Uterus (tissue), 4 donors: ENCODE results near the gene OR9A2. TPM values are rescaled to one million over a fixed set of nuclear protein-coding genes. Genes with fewer than 3 reads are reported as not detected.
"Not testable (repeated sequence)": the region's sequence is repeated elsewhere in the genome, so short reads cannot be mapped to it uniquely, and the experiment has no call there.

Experiments
- DNase-seq, 2 donors: peaks; one replicate each; pipeline ENCODE4 v3.0.0-alpha.2; 2019 to 2020
- H3K27ac ChIP-seq, 2 donors: fragments of 200-600 bp; sonication (generic); 1 replicate in 1 of 2; 2 replicates in 1 of 2; pipeline ENCODE4 v1.5.1; 2016 to 2018
- H3K27me3 ChIP-seq, 2 donors: fragments of 200-600 bp; sonication (generic); one replicate each; pipeline ENCODE4 v1.5.1; 2018 to 2019; ENCODE audit warnings: control low read depth in 1 of 2
- H3K36me3 ChIP-seq, 2 donors: fragments of 200-600 bp; sonication (generic); one replicate each; pipeline ENCODE4 v1.5.1; 2019; ENCODE audit warnings: control low read depth in 1 of 2
- H3K4me1 ChIP-seq, 2 donors: fragments of 200-600 bp; sonication (generic); one replicate each; pipeline ENCODE4 v1.5.1; 2018 to 2019; ENCODE audit warnings: control low read depth in 1 of 2
- H3K4me3 ChIP-seq, 2 donors: fragments of 200-600 bp; sonication (generic); 1 replicate in 1 of 2; 2 replicates in 1 of 2; pipeline ENCODE4 v1.5.1; 2018 to 2019; ENCODE audit warnings: mild to moderate bottlenecking in 1 of 2
- H3K9me3 ChIP-seq, 2 donors: fragments of 200-600 bp; sonication (generic); one replicate each; pipeline ENCODE4 v1.5.1; 2019; ENCODE audit warnings: control low read depth in 1 of 2
- CTCF ChIP-seq, 4 experiments: fragments of 200-600 bp in 2 of 4; fragments of 450-650 bp in 2 of 4; sonication (generic) in 2 of 4; IDR thresholded peaks; one replicate each; pipeline ENCODE4 v1.5.1; 2016 to 2019; ENCODE audit warnings: antibody characterized with exemption in 4 of 4, mild to moderate bottlenecking in 2 of 4, moderate library complexity in 1 of 4
- POLR2A ChIP-seq, 2 donors: fragments of 450-650 bp; IDR thresholded peaks; one replicate each; pipeline ENCODE4 v1.6.1; 2016; ENCODE audit warnings: antibody characterized with exemption in 2 of 2, mild to moderate bottlenecking in 1 of 2, moderate library complexity in 1 of 2
- intact Hi-C: fragments of 100-400 bp; cut with DNase I; formaldehyde crosslinking; loops from one replicate; pipeline ENCODE4 v1.15.1; 2023; ENCODE audit warnings: low total_unique reads
- total RNA-seq, 4 donors: library from RNA; depleted of rRNA in 3 of 4; stranded (reverse); fragments of >200 nt in 3 of 4; gene quantifications; one replicate each; pipeline versions ENCODE4 v1.1.0 to v1.2.4, GENCODE V29; 2014 to 2023
- donor health status: DM: yes; HTN: yes; CAD: no.

The OR9A2 gene
- total RNA-seq, 4 donors from 2014 or later, result 1.0 to 2.4 TPM; not detected in 2

GRCh38 chr7:142997456-142997989 is 29.4 kb downstream of the OR9A2 start:
- Histone ChIP-seq H3K36me3 (no peaks in the 10 kb centered on the region), H3K9me3 (no peaks in the 10 kb centered on the region), H3K4me1 (no peaks in the 10 kb centered on the region), H3K27ac (no peak overlapping the region), H3K4me3 (no peak overlapping the region), H3K27me3 (no peaks in the 10 kb centered on the region)
- TF ChIP-seq CTCF (IDR thresholded peaks at IDR 0.05) (no peak), POLR2A (IDR thresholded peaks at IDR 0.05) (no peak)
- intact Hi-C loops, result no loop called here
- no peak for DNase-seq

GRCh38 chr7:142992427-142992826 is 34.5 kb downstream of the OR9A2 start:
- no peak for TF ChIP-seq POLR2A (IDR thresholded peaks at IDR 0.05)
- intact Hi-C loops, result no loop called here
- no peak for DNase-seq
- no peaks in the 10 kb centered on the region for H3K36me3 ChIP-seq
- no peaks in the 10 kb centered on the region for H3K9me3 ChIP-seq
- no peak overlapping the region for H3K27ac ChIP-seq
- H3K4me3 ChIP-seq, result no peak overlapping the region
- H3K4me1 ChIP-seq, result no peaks in the 10 kb centered on the region
- no peaks in the 10 kb centered on the region for H3K27me3 ChIP-seq

GRCh38 chr7:142984297-142984696 is 42.6 kb downstream of the OR9A2 start:
- Histone ChIP-seq H3K27ac (no peak overlapping the region), H3K27me3 (no peaks in the 10 kb centered on the region), H3K4me1 (no peaks in the 10 kb centered on the region), H3K4me3 (no peak overlapping the region), H3K9me3 (no peaks in the 10 kb centered on the region), H3K36me3 (no peaks in the 10 kb centered on the region)
- no peak for DNase-seq
- TF ChIP-seq CTCF (IDR thresholded peaks at IDR 0.05) (no peak), POLR2A (IDR thresholded peaks at IDR 0.05) (no peak)
- intact Hi-C loops, result no loop called here

- H3K9me3 ChIP-seq, result no peaks in the 10 kb centered on the region
- no peaks in the 10 kb centered on the region for H3K27me3 ChIP-seq
- H3K27ac ChIP-seq, result no peak overlapping the region
- TF ChIP-seq CTCF (IDR thresholded peaks at IDR 0.05) (no peak), POLR2A (IDR thresholded peaks at IDR 0.05) (no peak)
- no peak overlapping the region for H3K4me3 ChIP-seq
- H3K4me1 ChIP-seq, result no peaks in the 10 kb centered on the region
- H3K36me3 ChIP-seq, result no peaks in the 10 kb centered on the region
- no peak for DNase-seq
- intact Hi-C loops, result no loop called here
Observed at GRCh38 chr7:142983825-142984224, 43.1 kb downstream of the OR9A2 start.

- H3K4me3 ChIP-seq, H3K36me3 ChIP-seq, H3K27me3 ChIP-seq, intact Hi-C loops, DNase-seq, H3K4me1 ChIP-seq, H3K9me3 ChIP-seq, H3K27ac ChIP-seq: not testable (repeated sequence)
Observed at GRCh38 chr7:142978402-142978801, 48.5 kb downstream of the OR9A2 start.

Other genes with a start within 250 kb of the OR9A2 start
- 10 to 100 TPM in 3 of 4 donors, 1 to 10 TPM in 1; 1.5 to 34.6 (median 21.9) TPM for gene EPHB6, start 172.1 kb downstream of the OR9A2 start, total RNA-seq
- 1 to 10 TPM in 1 of 4 donors, under 1 TPM in 1, not detected in 2; 0.46 to 1.3 TPM for gene TRPV6, start 141.4 kb downstream of the OR9A2 start, total RNA-seq
- gene TRPV5, start 93.4 kb downstream of the OR9A2 start, total RNA-seq, result under 1 TPM in 1 of 4 donors, not detected in 3; 0.34 TPM
- not detected for gene LLCFC1, start 87.6 kb downstream of the OR9A2 start, total RNA-seq
- 1 to 10 TPM in 1 of 4 donors, under 1 TPM in 1, not detected in 2; 0.98 to 1.8 TPM for gene KEL, start 64.8 kb downstream of the OR9A2 start, total RNA-seq
- not detected for gene OR6V1, start 25.2 kb upstream of the OR9A2 start, total RNA-seq
- not detected for gene PIP, start 104.9 kb upstream of the OR9A2 start, total RNA-seq
- gene TAS2R39, start 156.3 kb upstream of the OR9A2 start, total RNA-seq, result not detected
- gene TAS2R40, start 194.9 kb upstream of the OR9A2 start, total RNA-seq, result not detected
- gene GSTK1, start 236.3 kb upstream of the OR9A2 start, total RNA-seq, result 100 to 1,000 TPM in 1 of 4 donors, 10 to 100 TPM in 3; 58.2 to 173 (median 86.9) TPM